ENCODE measurements around the gene TPM4.
"Not testable (repeated sequence)": the region's sequence is repeated elsewhere in the genome, so short reads cannot be mapped to it uniquely, and the experiment has no call there.

Gene TPM4

DNA sequence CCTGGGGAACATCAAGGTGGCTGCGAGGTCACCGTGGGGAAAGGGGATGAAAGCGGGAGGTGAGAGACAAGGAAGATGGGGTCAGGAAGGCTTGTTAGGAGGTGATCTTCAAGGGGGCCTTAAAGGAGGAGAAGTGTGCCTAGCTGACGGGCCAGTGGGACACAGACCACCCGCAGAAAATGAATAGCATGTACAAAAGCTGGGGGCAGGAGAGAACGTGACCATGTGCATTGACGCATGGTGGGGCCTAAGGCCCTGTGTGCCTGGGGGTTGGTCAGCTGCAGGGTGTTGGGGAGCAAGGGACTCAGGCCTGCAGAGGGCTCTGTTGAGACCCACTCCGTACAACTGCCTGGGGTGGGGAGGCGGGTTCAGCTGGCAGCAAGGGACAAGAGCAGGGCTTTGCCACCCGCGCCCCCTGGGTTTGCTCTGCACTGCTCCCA is 41.3 kb downstream of the TPM4 start:
- intact Hi-C loops (cut with DNase I): no loop called here
- peak in 1 of 10 donors; percentile 65 for DNase-seq

GRCh38 chr19:16118489-16119033 is 42.3 kb downstream of the TPM4 start:
- DNase-seq: peak in 1 of 10 donors; percentile 61
- intact Hi-C loops (cut with DNase I): no loop called here

- DNase-seq: peak in 1 of 10 donors; percentile 13
- intact Hi-C loops (cut with DNase I): not testable (repeated sequence)
Measured at GRCh38 chr19:16119075-16119857, 43.0 kb downstream of the TPM4 start.

DNA sequence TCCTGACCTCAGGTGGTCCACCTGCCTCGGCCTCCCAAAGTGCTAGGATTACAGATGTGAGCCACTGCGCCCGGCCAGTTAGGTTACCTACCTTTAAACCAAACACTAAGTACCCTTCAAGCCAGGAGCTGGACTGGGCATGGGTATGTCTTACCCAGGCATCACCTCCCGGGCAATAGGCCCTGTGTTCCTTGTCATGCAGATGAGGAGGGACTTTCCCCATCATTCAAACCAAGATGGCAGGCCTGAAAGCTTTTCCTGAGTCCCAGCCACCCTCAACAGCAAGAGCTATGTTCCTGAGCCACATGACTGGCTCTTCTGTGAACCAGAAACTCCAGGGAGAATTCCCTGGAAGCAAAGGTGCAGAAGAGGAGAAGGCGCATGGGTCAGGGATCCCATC is 44.8 kb downstream of the TPM4 start:
- peak in 1 of 10 donors; percentile 35 for DNase-seq
- intact Hi-C loops (cut with DNase I): no loop called here

DNA sequence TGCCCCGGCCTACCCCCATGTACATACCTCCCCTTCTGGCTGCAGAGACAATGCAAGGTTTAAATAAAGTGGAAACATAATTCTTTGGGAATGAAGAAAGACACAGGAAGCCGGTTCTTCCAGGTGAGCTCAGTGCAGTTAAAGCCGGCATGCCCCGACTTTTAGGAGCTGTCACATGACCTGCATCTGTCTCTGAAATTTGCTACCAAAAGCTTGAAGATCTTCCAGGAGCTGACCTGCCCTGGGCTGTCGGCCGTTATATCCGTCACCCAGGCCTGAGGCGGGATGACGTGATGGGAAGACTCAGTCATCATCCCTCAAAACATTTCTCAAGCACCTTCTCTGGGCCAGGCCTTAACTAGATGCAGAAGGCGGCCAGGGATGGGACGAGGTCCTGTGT is 45.7 kb downstream of the TPM4 start:
- peak in 1 of 10 donors; percentile 29 for DNase-seq
- intact Hi-C loops (cut with DNase I): no loop called here

DNA sequence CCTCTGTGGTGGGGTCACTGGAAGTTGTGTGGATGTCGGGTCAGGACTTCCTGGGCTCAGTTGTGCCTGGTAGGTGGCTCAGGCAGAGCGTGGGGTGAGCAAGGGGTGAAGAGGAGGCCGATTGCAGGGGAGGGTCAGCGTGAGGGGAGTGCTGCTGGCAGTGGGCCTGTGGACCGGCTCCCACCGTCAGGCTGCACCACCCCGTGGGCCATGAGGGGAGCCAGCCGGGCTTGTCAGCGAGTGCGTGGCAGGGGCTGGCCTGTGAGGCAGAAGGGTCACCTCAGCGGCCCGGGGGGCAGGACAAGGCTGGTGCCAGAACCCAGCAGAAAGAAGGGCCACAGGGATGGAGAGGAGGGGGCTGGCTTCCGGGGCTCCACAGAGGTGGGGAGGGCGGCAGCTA is 48.7 kb downstream of the TPM4 start:
- DNase-seq: peak in 1 of 10 donors; percentile 60
- intact Hi-C loops (cut with DNase I): no loop called here

- intact Hi-C loops (cut with DNase I): no loop called here
- no peak for DNase-seq
Measured at GRCh38 chr19:16125737-16126495, 49.6 kb downstream of the TPM4 start.

DNA sequence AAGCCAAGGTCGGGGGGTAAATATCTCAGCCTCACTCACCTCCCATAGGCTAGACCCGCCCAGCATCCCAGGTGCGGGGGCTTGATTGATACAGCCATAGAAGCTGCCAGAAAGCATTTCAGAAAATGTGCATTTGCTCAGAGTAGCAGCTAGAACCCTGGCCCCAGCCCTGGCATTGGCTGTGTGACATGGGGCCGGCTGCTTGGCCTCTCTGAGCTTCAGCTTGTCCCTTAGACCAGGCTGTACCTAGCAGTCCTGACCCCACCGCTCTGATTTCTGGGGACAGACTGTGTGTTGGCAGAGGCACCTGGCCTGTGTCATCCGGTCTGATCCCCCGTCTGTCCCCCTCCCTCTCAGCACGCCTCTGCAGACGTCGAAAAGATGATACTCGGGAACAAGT is 50.8 kb downstream of the TPM4 start:
- intact Hi-C loops (cut with DNase I): no loop called here
- DNase-seq: no peak

DNA sequence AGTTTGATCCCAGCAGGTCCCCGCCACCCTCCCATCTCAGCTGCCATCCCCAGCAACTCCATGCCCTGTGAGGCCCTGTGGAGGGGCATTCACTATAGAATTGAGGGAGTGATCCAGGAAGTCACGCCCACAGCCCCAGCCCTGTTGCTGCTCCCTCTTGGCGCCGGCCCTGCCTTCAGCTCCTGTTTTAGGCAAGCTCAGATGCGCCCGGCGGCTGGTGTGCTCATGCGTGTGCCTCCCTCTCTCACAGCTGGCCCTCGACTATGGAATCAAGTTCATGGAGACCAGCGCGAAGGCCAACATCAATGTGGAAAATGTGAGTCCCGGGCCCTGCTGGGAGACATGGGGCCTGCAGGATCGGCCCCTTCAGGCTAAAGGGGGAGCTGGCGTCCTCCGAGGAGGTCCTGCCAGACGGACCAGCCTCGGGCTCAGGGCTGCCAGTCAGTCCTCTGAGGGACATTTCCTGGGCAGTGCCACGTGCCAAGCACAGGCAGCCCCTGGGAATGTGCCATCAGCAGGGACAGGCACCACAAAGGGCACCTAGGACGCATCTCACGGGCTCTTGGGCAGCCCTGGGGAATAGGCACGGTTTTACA is 51.6 kb downstream of the TPM4 start:
- DNase-seq: no peak
- intact Hi-C loops (cut with DNase I): no loop called here

GRCh38 chr19:16131648-16132047 is 55.4 kb downstream of the TPM4 start:
- no peak for DNase-seq
- intact Hi-C loops (cut with DNase I): no loop called here

DNA sequence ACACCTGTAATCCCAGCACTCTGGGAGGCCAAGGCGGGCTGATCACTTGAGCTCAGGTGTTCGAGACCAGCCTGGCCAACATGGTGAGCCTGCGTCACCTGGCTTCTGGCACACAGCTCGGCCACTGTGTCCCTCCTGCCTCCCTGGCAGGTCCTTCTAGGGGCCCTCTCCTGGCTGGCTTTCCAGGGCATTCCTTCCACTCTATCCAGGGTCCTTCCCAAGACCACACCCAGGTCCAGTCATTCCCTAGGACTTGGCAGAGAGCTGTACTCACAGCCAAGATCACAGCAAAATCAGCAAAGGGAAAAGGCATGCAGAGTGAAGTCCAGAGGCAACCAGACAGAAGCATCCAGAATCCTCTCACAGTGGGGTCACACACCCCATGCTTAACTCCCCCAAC is 57.5 kb downstream of the TPM4 start:
- no peak for DNase-seq
- intact Hi-C loops (cut with DNase I): no loop called here

DNA sequence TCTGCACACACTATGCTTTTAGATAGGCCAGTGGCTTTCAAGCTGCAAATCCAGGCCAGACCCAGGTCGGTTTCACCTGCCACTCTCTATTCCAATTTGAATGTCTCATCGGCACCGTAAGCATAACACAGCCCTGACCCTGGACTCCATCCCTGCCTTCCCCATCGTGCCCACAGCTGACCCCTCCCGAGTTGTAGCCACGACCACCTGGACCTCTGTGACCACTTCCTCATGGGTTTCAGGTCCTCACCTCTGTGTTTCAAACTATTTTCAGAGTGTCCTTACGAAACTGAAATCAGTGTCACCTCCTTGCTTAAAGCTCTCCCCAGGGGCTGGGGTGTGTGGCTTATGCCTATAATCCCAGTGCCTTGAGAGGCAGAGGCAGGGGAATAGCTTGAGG is 58.2 kb downstream of the TPM4 start:
- no peak for DNase-seq
- intact Hi-C loops (cut with DNase I): no loop called here

- intact Hi-C loops (cut with DNase I): no loop called here
- DNase-seq: no peak
Measured at GRCh38 chr19:16135430-16136127, 59.3 kb downstream of the TPM4 start.

DNA sequence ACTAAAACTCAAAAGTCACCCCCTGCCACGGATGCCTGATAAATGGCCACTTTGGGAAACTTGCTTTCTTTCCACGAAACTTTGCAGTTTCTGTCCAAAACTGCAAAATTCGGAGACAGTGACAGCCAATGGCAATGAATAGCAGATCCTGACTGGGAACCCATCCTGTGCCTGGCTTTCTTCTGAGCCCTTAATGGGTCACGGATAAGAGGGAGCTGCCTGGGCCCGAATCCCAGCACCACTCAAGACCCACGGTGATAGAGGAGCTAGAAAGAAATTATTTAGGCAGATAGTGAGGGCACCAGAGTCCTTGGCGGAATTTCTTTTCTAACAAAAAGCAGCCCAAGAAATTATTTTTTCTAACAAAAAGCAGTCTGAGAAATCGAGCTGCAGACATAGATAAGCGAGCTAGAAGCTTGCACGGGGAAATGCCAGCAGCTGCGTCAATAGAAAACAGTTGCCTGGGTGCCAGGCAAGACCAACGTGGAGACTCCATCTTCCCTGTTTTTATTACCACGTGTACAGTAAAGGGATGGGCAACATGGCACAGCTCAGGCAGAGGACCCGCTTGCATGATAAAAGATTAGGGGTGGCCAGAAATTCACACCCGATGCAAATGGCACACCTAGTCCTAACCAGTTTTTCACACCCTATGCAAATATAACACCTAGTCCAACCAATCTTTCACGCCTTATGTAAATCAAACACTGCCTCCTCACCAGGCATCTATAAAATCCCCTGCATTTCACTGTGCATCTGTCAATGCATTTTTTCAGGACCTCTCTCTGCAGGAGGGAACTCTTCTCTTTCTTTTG is 60.1 kb downstream of the TPM4 start:
- DNase-seq: no peak
- intact Hi-C loops (cut with DNase I): no loop called here

GRCh38 chr19:16139752-16140151 is 63.5 kb downstream of the TPM4 start:
- no peak for DNase-seq
- intact Hi-C loops (cut with DNase I): no loop called here

DNA sequence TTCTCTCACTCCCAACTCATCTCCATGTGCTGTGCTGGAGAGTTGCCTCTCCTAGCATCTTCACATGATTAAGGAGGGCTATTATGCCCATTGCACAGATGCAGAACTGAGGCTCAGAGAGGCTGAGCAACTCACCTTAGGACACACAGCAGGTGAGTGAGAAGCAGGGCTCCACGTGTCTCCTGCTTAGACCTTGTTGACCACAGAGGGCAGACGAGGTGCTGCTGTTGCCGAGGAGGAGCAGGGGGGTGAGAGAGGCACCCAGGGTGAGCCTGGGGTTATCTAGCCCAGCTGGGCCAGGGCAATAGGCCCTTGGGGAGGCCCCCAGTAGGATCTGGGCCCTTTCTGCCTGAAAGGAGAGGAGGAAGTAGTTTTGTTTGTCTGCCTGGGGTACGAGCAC is 64.7 kb downstream of the TPM4 start:
- no peak for DNase-seq
- intact Hi-C loops (cut with DNase I): no loop called here

DNA sequence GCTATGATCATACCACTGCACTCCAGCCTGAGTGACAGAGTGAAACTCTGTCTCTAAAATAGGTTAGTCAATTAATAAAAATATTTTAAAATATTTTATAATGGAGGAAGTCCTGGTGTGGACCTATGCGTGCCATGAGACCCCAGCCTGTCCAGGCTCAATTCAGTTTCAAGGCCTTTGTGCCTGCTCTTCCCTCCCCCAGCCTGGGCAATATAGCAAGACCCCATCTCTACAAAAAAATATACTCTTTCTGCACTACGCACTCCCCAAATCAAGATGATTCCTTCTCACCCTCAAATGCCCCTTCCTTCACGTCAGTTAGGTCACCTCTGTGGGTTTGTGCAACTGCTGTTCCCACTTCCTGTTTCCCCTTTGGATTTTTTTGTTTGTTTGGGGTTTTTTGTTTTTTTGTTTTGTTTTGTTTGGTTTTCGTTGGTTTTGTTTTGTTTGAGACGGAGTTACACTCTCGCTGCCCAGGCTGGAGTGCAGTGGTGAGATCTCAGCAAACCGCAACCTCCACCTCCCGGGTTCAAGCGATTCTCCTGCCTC is 65.8 kb downstream of the TPM4 start:
- intact Hi-C loops (cut with DNase I): no loop called here

DNA sequence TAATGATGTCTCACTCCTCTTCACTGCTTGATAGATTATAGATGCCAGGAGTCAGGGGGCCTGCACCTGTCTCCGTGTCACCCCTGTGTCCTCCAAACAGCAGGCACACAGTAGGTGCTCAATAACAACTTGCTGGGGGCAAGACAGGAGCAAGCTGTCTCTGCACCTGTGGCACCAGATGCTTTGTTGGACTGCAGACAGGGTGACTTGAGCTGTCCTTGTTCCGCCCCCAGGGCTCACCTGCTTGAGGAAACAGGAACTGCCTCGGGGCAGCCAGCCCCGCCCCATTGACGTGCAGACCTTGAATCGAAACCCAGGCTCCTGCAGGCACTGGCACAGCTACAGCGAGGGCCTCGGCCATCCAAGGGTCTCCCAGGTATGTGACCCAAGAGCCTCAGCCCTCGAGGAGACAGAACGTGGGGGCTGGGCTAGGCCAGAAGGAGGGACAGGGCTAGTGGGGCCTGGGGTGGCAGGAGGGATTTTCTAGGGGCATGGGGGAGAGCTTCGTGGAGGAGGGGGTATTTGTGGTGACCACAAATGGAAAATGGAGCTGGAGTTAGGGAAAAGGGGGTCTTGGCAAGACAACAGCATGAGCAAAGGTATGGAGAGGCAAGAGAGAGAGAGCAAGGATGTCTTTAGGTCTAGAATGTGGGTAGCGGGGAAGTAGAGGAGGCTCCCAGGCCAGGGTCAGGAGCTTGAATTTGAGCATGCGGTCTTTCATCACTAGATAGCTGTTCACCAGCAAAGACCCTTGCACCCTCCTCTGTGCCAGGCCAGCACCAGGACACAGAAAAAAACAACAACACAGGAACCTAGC is 67.3 kb downstream of the TPM4 start, which contains the start of gene HSH2D:
Gene HSH2D, plus strand, starts transcription at position 287 of the 817 bp plus-strand sequence. CDS start 5,066 bp downstream, outside the sequence.
- DNase-seq: no peak
- intact Hi-C loops (cut with DNase I): no loop called here

More for the DNA sequence above, 65.8 kb downstream of the TPM4 start:
- no peak for DNase-seq

GRCh38 chr19:16144216-16144581 is 67.9 kb downstream of the TPM4 start:
- no peak for DNase-seq
- intact Hi-C loops (cut with DNase I): no loop called here
